NCI-H1436 (cell line): Measurements from ENCODE around the gene ALK.
A peak's percentile ranks its signal among the peaks of the same experiment; 100 is the strongest.
"Not testable (repeated sequence)": the region's sequence is repeated elsewhere in the genome, so short reads cannot be mapped to it uniquely, and the experiment has no call there.

Source experiments
- DNase-seq: peaks from one replicate; lab custom pipeline; 2025; lab: John Stamatoyannopoulos, UW

ALK gene

GRCh38 chr2:29273685-29274611 lies 647.4 kb downstream of the ALK start:
- DNase-seq, result no peak

GRCh38 chr2:29273004-29273684 lies 648.2 kb downstream of the ALK start:
- DNase-seq, result no peak

- DNase-seq, result no peak
Observed at GRCh38 chr2:29272311-29272710, 649.1 kb downstream of the ALK start.

- no peak for DNase-seq
Observed at GRCh38 chr2:29270701-29271121, 650.7 kb downstream of the ALK start.

GRCh38 chr2:29269765-29270109 lies 651.6 kb downstream of the ALK start:
- no peak for DNase-seq

GRCh38 chr2:29269095-29269764 lies 652.2 kb downstream of the ALK start:
- peak; percentile 66 for DNase-seq

- DNase-seq, result no peak
Observed at GRCh38 chr2:29267720-29268119, 653.7 kb downstream of the ALK start.

- DNase-seq, result no peak
Observed at GRCh38 chr2:29263886-29264285, 657.5 kb downstream of the ALK start.

GRCh38 chr2:29262681-29263260 lies 658.6 kb downstream of the ALK start:
- peak; percentile 62 for DNase-seq

GRCh38 chr2:29261003-29261402 lies 660.4 kb downstream of the ALK start:
- DNase-seq, result no peak

GRCh38 chr2:29260142-29260772 lies 661.1 kb downstream of the ALK start:
- DNase-seq, result no peak

- DNase-seq, result no peak
Observed at GRCh38 chr2:29259221-29259620, 662.2 kb downstream of the ALK start.

GRCh38 chr2:29255004-29255403 lies 666.4 kb downstream of the ALK start:
- DNase-seq, result no peak

GRCh38 chr2:29253495-29254275 lies 667.7 kb downstream of the ALK start:
- not testable (repeated sequence) for DNase-seq

- DNase-seq, result no peak
Observed at GRCh38 chr2:29253026-29253425, 668.4 kb downstream of the ALK start.

GRCh38 chr2:29251406-29251805 lies 670.0 kb downstream of the ALK start:
- DNase-seq, result no peak

GRCh38 chr2:29250977-29251376 lies 670.4 kb downstream of the ALK start:
- DNase-seq, result no peak

- DNase-seq, result no peak
Observed at GRCh38 chr2:29249666-29250253, 671.6 kb downstream of the ALK start.

GRCh38 chr2:29247336-29247914 lies 674.0 kb downstream of the ALK start:
- DNase-seq, result no peak
